ENCODE measurements around the gene STK17A.
A peak's percentile ranks its signal among the peaks of the same experiment; 100 is the strongest.
"Not testable (repeated sequence)": the region's sequence is repeated elsewhere in the genome, so short reads cannot be mapped to it uniquely, and the experiment has no call there.

STK17A gene

GRCh38 chr7:43584195-43584586 is 1.3 kb downstream of the STK17A start:
- DNase-seq, result no peak
- 0 out of 2 replicates have a peak, but pooled peaks cover 3% of the 10 kb centered on the region for H3K27me3 ChIP-seq
- H3K36me3 ChIP-seq, result no peaks in the 10 kb centered on the region
- no peaks in the 10 kb centered on the region for H3K4me1 ChIP-seq
- no peaks in the 10 kb centered on the region for H3K9me3 ChIP-seq
- H3K4me3 ChIP-seq (ENCODE audit: low read depth, low read length), result peak overlapping the region; percentile 85
- no peak for TF ChIP-seq CTCF (IDR thresholded peaks at IDR 0.05; ENCODE audit: low read depth, low read length)

DNA sequence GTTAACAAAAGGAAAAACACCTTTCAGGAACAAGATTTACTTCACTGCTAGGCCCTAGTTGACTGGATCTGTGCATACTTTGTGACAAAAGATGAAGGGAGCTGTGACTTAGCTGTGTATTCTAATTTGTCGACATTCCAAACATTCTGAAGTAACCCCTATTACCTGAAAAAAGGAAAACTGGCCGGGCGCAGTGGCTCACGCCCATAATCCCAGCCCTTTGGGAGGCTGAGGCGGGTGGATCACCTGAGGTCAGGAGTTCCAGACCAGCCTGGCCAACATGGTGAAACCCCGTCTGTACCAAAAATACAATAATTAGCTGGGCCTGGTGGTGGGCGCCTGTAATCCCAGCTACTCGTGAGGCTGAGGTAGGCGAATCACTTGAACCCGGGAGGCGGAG is 1.8 kb downstream of the STK17A start:
- H3K9me3 ChIP-seq; DNase-seq; H3K27me3 ChIP-seq; H3K4me1 ChIP-seq; H3K4me3 ChIP-seq (ENCODE audit: low read depth, low read length); H3K36me3 ChIP-seq: not testable (repeated sequence)

DNA sequence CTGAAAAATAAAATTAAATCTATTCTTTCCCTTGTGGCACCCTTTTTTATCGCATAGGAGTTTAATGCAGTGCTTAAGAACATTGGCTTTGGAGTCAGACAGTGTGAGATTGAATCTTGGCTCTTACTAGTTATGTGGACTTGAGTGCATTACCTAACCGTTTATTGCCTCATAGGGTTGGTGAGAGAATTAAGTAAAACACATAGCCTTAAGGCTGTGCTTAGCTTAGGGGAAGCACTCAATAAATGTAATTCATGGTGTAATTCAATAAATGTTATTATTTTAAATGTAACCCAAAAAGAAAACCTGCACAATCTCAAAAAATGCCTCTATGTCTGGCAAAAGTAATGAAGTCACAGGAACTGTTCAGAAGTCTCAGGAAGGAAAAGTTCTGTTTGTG is 2.7 kb downstream of the STK17A start:
- TF ChIP-seq CTCF (IDR thresholded peaks at IDR 0.05; ENCODE audit: low read depth, low read length), result no peak
- H3K4me3 ChIP-seq (ENCODE audit: low read depth, low read length), result no peak overlapping the region

GRCh38 chr7:43586251-43586900 is 3.5 kb downstream of the STK17A start:
- H3K27me3 ChIP-seq, result no peaks in the 10 kb centered on the region
- no peaks in the 10 kb centered on the region for H3K9me3 ChIP-seq
- no peaks in the 10 kb centered on the region for H3K36me3 ChIP-seq
- H3K4me1 ChIP-seq, result no peaks in the 10 kb centered on the region
- DNase-seq, result no peak
- H3K4me3 ChIP-seq (ENCODE audit: low read depth, low read length), result no peak overlapping the region
- TF ChIP-seq CTCF (IDR thresholded peaks at IDR 0.05; ENCODE audit: low read depth, low read length), result no peak

More for the DNA sequence above, 2.7 kb downstream of the STK17A start:
- H3K27me3 ChIP-seq, result 0 out of 2 replicates have a peak, but pooled peaks cover 3% of the 10 kb centered on the region
- H3K4me1 ChIP-seq, result no peaks in the 10 kb centered on the region
- no peak for DNase-seq
- H3K36me3 ChIP-seq, result no peaks in the 10 kb centered on the region
- no peaks in the 10 kb centered on the region for H3K9me3 ChIP-seq

GRCh38 chr7:43588477-43589132 is 5.7 kb downstream of the STK17A start:
- Histone ChIP-seq H3K4me3 (ENCODE audit: low read depth, low read length) (no peak overlapping the region), H3K27me3 (no peaks in the 10 kb centered on the region), H3K4me1 (no peaks in the 10 kb centered on the region), H3K9me3 (no peaks in the 10 kb centered on the region), H3K36me3 (no peaks in the 10 kb centered on the region)
- TF ChIP-seq CTCF (IDR thresholded peaks at IDR 0.05; ENCODE audit: low read depth, low read length), result no peak
- DNase-seq, result no peak

- no peak for DNase-seq
- TF ChIP-seq CTCF (IDR thresholded peaks at IDR 0.05; ENCODE audit: low read depth, low read length), result no peak
- Histone ChIP-seq H3K27me3 (no peaks in the 10 kb centered on the region), H3K36me3 (no peaks in the 10 kb centered on the region), H3K4me1 (no peaks in the 10 kb centered on the region), H3K9me3 (no peaks in the 10 kb centered on the region), H3K4me3 (ENCODE audit: low read depth, low read length) (no peak overlapping the region)
Measured at GRCh38 chr7:43589133-43589478, 6.2 kb downstream of the STK17A start.

Data from BE2C (cell line).